Trophoblast cell (in vitro differentiated cells and primary cell): ENCODE data around the gene ATP9B.

Source experiments
- DNase-seq, 2 donors: peaks; one replicate each; pipeline ENCODE4 v3.0.0-alpha.2; 2016
- H2AFZ ChIP-seq: 2 replicates; pipeline ENCODE4 v1.6.1; 2013; ENCODE audit warnings: low read length, moderate library complexity, mild to moderate bottlenecking; ENCODE audit not compliant: insufficient read depth, poor library complexity
- H2AK5ac ChIP-seq: 2 replicates; pipeline ENCODE4 v1.6.1; 2013; ENCODE audit warnings: mild to moderate bottlenecking, low read length
- H2BK120ac ChIP-seq: 2 replicates; pipeline ENCODE4 v1.6.1; 2013; ENCODE audit warnings: low read length, mild to moderate bottlenecking, moderate library complexity; ENCODE audit not compliant: insufficient read depth, poor library complexity
- H2BK12ac ChIP-seq: 2 replicates; pipeline ENCODE4 v1.6.1; 2013; ENCODE audit warnings: mild to moderate bottlenecking, low read length, moderate library complexity
- H2BK5ac ChIP-seq: 2 replicates; pipeline ENCODE4 v1.6.1; 2013; ENCODE audit warnings: low read length, low read depth, moderate library complexity, mild to moderate bottlenecking; ENCODE audit not compliant: poor library complexity
- H3K14ac ChIP-seq: 2 replicates; pipeline ENCODE4 v1.6.1; 2013; ENCODE audit warnings: mild to moderate bottlenecking, low read length
- H3K18ac ChIP-seq: 2 replicates; pipeline ENCODE4 v1.6.1; 2013; ENCODE audit warnings: mild to moderate bottlenecking, low read length
- H3K23ac ChIP-seq: 2 replicates; pipeline ENCODE4 v1.6.1; 2013; ENCODE audit warnings: low read length
- H3K27ac ChIP-seq: 2 replicates; pipeline ENCODE4 v1.5.1; 2013; ENCODE audit warnings: low read depth, mild to moderate bottlenecking, inconsistent platforms, low read length, moderate library complexity
- H3K27me3 ChIP-seq: 2 replicates; pipeline ENCODE4 v1.6.1; 2013; ENCODE audit warnings: inconsistent platforms, mild to moderate bottlenecking, low read length, moderate library complexity; ENCODE audit not compliant: insufficient read depth
- H3K36me3 ChIP-seq, 2 experiments: 1 replicate in 1 of 2; 2 replicates in 1 of 2; pipeline ENCODE4 v1.6.1; 2013; ENCODE audit warnings: low read length in 2 of 2, mild to moderate bottlenecking in 2 of 2, moderate library complexity in 1 of 2; ENCODE audit not compliant: insufficient read depth in 2 of 2, control insufficient read depth in 1 of 2
- H3K4ac ChIP-seq: 2 replicates; pipeline ENCODE4 v1.6.1; 2013; ENCODE audit warnings: low read depth, mild to moderate bottlenecking, low read length, moderate library complexity
- H3K4me1 ChIP-seq, 2 experiments: 1 replicate in 1 of 2; 2 replicates in 1 of 2; pipeline ENCODE4 v1.6.1; 2013; ENCODE audit warnings: low read length in 2 of 2, mild to moderate bottlenecking in 2 of 2, moderate library complexity in 1 of 2; ENCODE audit not compliant: insufficient read depth in 2 of 2, control insufficient read depth in 1 of 2
- H3K4me2 ChIP-seq: 2 replicates; pipeline ENCODE4 v1.6.1; 2013; ENCODE audit warnings: inconsistent platforms, mild to moderate bottlenecking, low read length, moderate library complexity
- H3K4me3 ChIP-seq: 2 replicates; pipeline ENCODE4 v1.5.1; 2013; ENCODE audit warnings: mild to moderate bottlenecking, low read depth, low read length, inconsistent platforms
- H3K79me1 ChIP-seq: one replicate; pipeline ENCODE4 v1.6.1; 2013; ENCODE audit warnings: low read length
- H3K79me2 ChIP-seq: 2 replicates; pipeline ENCODE4 v1.6.1; 2013; ENCODE audit warnings: low read length, mild to moderate bottlenecking; ENCODE audit not compliant: control insufficient read depth, insufficient read depth, poor library complexity
- H3K9ac ChIP-seq: 2 replicates; pipeline ENCODE4 v1.6.1; 2013; ENCODE audit warnings: mild to moderate bottlenecking, low read length
- H3K9me3 ChIP-seq: 2 replicates; pipeline ENCODE4 v1.6.1; 2013; ENCODE audit warnings: low read depth, mild to moderate bottlenecking, control low read depth, inconsistent platforms, low read length; ENCODE audit not compliant: insufficient read depth
- H4K12ac ChIP-seq: 2 replicates; pipeline ENCODE4 v1.6.1; 2013; ENCODE audit warnings: low read depth, mild to moderate bottlenecking, low read length, moderate library complexity
- H4K8ac ChIP-seq: 2 replicates; pipeline ENCODE4 v1.6.1; 2013; ENCODE audit warnings: low read depth, mild to moderate bottlenecking, low read length, moderate library complexity
- H4K91ac ChIP-seq: one replicate; pipeline ENCODE4 v1.6.1; 2013; ENCODE audit warnings: low read depth, mild to moderate bottlenecking, low read length, moderate library complexity
- WGBS: extraction: QIAGEN DNeasy Blood & Tissue Kit; methylation state at CpG from one replicate; pipeline ENCODE4 v1.1.7; 2013; ENCODE audit warnings: missing lambda C conversion rate; ENCODE audit not compliant: insufficient read length, insufficient coverage; ENCODE audit errors: extremely low coverage; 5-methylcytosine and 5-hydroxymethylcytosine counted together

The ATP9B gene

GRCh38 chr18:79200546-79201268 is 131.5 kb downstream of the ATP9B start:
- Histone ChIP-seq H4K12ac (no peak overlapping the region), H3K79me1 (no peaks in the 10 kb centered on the region), H3K4me1 (no peaks in the 10 kb centered on the region), H3K18ac (no peak overlapping the region), H3K9ac (no peak overlapping the region), H3K14ac (no peak overlapping the region), H3K27me3 (no peaks in the 10 kb centered on the region), H3K4me3 (peak overlapping the region; percentile 0), H2AFZ (no peak overlapping the region), H3K9me3 (peaks cover 2% of the 10 kb centered on the region), H3K27ac (no peak overlapping the region), H2AK5ac (no peak overlapping the region), H3K79me2 (no peaks in the 10 kb centered on the region), H3K36me3 (no peaks in the 10 kb centered on the region), H3K23ac (no peak overlapping the region), H3K4me2 (no peak overlapping the region), H2BK12ac (no peak overlapping the region), H4K8ac (no peak overlapping the region), H4K91ac (no peak overlapping the region), H2BK5ac (no peak overlapping the region), H2BK120ac (no peak overlapping the region), H3K4ac (no peak overlapping the region)
- no CpG with 5 or more reads among the region's 7 CpGs for WGBS
- peak; percentile 3 to 37 for DNase-seq

GRCh38 chr18:79203017-79203605 is 133.9 kb downstream of the ATP9B start:
- H3K27me3 ChIP-seq: no peaks in the 10 kb centered on the region
- no peak overlapping the region for H4K8ac ChIP-seq
- H4K91ac ChIP-seq: no peak overlapping the region
- no peak overlapping the region for H3K4me3 ChIP-seq
- no peaks in the 10 kb centered on the region for H3K4me1 ChIP-seq
- no peak overlapping the region for H2AK5ac ChIP-seq
- no peaks in the 10 kb centered on the region for H3K79me1 ChIP-seq
- no peak overlapping the region for H2BK12ac ChIP-seq
- H3K79me2 ChIP-seq: no peaks in the 10 kb centered on the region
- H3K4me2 ChIP-seq: no peak overlapping the region
- H3K23ac ChIP-seq: no peak overlapping the region
- no peak overlapping the region for H3K14ac ChIP-seq
- H2BK120ac ChIP-seq: no peak overlapping the region
- no peak overlapping the region for H3K27ac ChIP-seq
- no peak overlapping the region for H2AFZ ChIP-seq
- no peak overlapping the region for H3K9ac ChIP-seq
- no peak for DNase-seq
- whole genome bisulfite sequencing: no CpG with 5 or more reads among the region's 8 CpGs
- no peak overlapping the region for H2BK5ac ChIP-seq
- no peak overlapping the region for H3K4ac ChIP-seq
- peaks cover 2% of the 10 kb centered on the region for H3K9me3 ChIP-seq
- no peak overlapping the region for H4K12ac ChIP-seq
- no peak overlapping the region for H3K18ac ChIP-seq
- peaks cover 3 to 8% of the 10 kb centered on the region in 2 experiments for H3K36me3 ChIP-seq

- H3K9ac ChIP-seq: no peak overlapping the region
- H3K27ac ChIP-seq: no peak overlapping the region
- no peak overlapping the region for H2AFZ ChIP-seq
- H4K91ac ChIP-seq: no peak overlapping the region
- H3K36me3 ChIP-seq: peaks cover 3 to 10% of the 10 kb centered on the region in 2 experiments
- no peak for DNase-seq
- no peak overlapping the region for H2BK5ac ChIP-seq
- H3K79me2 ChIP-seq: no peaks in the 10 kb centered on the region
- peaks cover 2% of the 10 kb centered on the region for H3K9me3 ChIP-seq
- no peak overlapping the region for H3K4ac ChIP-seq
- H2BK12ac ChIP-seq: no peak overlapping the region
- no peak overlapping the region for H4K12ac ChIP-seq
- H2AK5ac ChIP-seq: no peak overlapping the region
- no peak overlapping the region for H3K4me3 ChIP-seq
- no peak overlapping the region for H3K23ac ChIP-seq
- H3K27me3 ChIP-seq: no peaks in the 10 kb centered on the region
- no CpG with 5 or more reads among the region's 13 CpGs for WGBS
- no peak overlapping the region for H4K8ac ChIP-seq
- no peak overlapping the region for H2BK120ac ChIP-seq
- H3K4me2 ChIP-seq: no peak overlapping the region
- H3K4me1 ChIP-seq: no peaks in the 10 kb centered on the region
- H3K18ac ChIP-seq: no peak overlapping the region
- no peaks in the 10 kb centered on the region for H3K79me1 ChIP-seq
- no peak overlapping the region for H3K14ac ChIP-seq
Measured at GRCh38 chr18:79204889-79205807, 136.0 kb downstream of the ATP9B start.

GRCh38 chr18:79206444-79206843 is 137.2 kb downstream of the ATP9B start:
- H4K91ac ChIP-seq: no peak overlapping the region

More at GRCh38 chr18:79206444-79206843, 137.2 kb downstream of the ATP9B start:
- H2AK5ac ChIP-seq: no peak overlapping the region
- no peak overlapping the region for H3K4me3 ChIP-seq
- no peak for DNase-seq
- H4K8ac ChIP-seq: no peak overlapping the region
- no peak overlapping the region for H2BK5ac ChIP-seq
- no peak overlapping the region for H2BK120ac ChIP-seq
- no peaks in the 10 kb centered on the region for H3K27me3 ChIP-seq
- no peaks in the 10 kb centered on the region for H3K4me1 ChIP-seq
- H3K14ac ChIP-seq: no peak overlapping the region
- no peak overlapping the region for H2BK12ac ChIP-seq
- no CpG with 5 or more reads among the region's 4 CpGs for WGBS
- no peak overlapping the region for H3K27ac ChIP-seq
- H3K9ac ChIP-seq: no peak overlapping the region
- H3K18ac ChIP-seq: no peak overlapping the region
- no peak overlapping the region for H3K4ac ChIP-seq
- H3K4me2 ChIP-seq: no peak overlapping the region
- H3K23ac ChIP-seq: no peak overlapping the region
- H3K79me1 ChIP-seq: no peaks in the 10 kb centered on the region
- no peak overlapping the region for H4K12ac ChIP-seq
- no peak overlapping the region for H2AFZ ChIP-seq
- no peaks in the 10 kb centered on the region for H3K9me3 ChIP-seq
- H3K36me3 ChIP-seq: peaks cover 3 to 10% of the 10 kb centered on the region in 2 experiments
- H3K79me2 ChIP-seq: no peaks in the 10 kb centered on the region
